HG02938 (cell line): ENCODE results near the gene ALDOB.
"Not testable (repeated sequence)": the region's sequence is repeated elsewhere in the genome, so short reads cannot be mapped to it uniquely, and the experiment has no call there.

ENCODE experiments used
- ATAC-seq: cut with Tn5 transposase; IDR thresholded peaks from one replicate; pipeline ENCODE4 v1.9.1; 2021; ENCODE audit warnings: mild to moderate bottlenecking, moderate library complexity; ENCODE audit not compliant: unreplicated experiment

The ALDOB gene

DNA sequence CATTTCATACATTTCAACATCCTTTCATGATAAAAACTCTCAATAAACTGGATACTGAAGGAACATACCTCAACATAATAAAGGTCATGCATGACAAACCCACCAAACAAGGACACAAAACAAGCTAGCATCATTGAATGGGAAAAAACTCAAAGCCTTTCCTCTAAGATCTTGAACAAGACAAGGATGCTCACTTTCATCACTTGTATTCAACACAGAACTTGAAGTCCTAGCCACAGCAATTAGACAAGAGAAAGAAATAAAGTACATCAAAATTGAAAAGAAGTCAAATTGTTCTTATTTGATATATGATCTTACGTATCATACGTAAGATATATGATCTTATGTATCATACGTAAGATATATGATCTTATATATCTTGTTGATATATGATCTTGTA, 42.4 kb downstream of the ALDOB start:
- ATAC-seq: no peak

DNA sequence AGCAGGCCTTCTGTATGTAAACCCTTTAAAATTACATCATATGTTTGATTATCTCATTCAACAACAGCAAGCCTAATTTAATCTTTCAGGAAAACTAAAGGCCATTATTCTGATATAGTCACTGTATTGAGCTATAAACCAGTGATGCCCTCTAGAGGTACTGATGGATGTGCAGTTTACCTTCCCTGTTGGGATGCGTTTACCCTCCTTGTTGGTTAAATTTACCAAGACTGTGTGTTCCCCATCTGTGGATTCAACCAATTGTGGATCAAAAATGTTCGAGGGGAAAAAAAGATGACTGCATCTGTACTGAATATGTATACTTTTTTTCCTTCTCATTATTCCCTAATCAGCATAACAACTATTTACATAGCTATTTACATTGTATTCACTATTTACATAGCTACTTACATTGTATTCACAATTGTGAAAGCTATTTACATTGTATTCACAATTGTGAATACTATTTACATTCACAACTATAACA, 47.0 kb downstream of the ALDOB start:
- no peak for ATAC-seq

DNA sequence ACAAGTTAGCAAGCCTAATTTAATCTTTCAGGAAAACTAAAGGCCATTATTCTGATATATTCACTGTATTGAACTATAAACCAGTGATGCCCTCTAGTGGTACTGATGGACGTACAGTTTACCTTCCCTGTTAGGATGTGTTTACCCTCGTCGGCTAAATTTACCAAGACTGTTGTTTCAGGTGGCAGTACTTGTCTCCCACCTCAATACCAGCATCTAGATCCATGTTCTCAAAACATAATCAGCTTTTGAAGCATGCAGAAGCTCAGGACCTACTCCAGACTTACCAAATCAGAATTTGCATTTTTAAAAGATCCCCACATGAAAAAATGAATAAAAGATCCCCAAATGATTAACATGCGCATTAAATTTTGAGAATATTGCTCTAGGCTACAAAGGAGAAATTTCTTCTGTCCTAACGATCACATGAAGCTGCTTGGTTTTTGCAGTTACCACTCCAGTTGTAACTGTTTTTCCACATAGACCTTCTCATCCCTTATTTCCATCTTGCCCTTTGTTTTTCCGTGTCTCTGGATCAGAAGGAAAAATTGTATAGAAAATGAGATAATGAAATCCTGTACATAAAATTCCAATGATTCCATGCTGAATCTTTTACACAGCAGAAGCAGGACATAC, 47.6 kb downstream of the ALDOB start:
- peak; percentile 55 for ATAC-seq

DNA sequence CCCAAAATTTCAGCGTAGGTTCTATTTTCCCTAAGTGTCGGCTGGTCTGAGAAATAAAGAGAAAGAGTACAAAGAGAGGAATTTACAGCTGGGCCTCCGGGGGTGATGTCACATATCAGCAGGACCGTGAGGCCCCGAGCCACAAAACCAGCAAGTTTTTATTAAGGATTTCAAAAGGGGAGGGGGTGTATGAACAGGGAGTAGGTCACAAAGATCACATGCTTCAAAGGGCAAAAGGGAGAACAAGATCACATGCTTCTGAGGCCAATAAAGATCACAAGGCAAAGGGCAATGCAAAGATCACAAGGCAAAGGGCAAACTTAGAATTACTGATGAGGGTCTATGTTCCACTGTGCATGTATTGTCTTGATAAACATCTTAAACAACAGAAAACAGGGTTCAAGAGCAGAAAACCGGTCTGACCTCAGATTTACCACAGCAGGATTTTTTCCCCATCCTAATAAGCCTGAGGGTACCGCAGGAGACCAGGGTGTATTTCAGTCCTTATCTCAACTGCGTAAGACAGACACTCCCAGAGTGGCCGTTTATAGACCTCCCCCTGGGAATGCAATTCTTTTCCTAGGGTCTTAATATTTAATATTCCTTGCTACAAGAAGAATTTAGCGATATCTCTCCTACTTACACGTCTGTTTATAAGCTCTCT, 50.6 kb downstream of the ALDOB start, which contains the start of gene BAAT:
Gene BAAT (minus strand): TSS at position 134 of the 664 bp plus-strand sequence. CDS start 13,602 bp downstream, outside the sequence.
- ATAC-seq: not testable (repeated sequence)

DNA sequence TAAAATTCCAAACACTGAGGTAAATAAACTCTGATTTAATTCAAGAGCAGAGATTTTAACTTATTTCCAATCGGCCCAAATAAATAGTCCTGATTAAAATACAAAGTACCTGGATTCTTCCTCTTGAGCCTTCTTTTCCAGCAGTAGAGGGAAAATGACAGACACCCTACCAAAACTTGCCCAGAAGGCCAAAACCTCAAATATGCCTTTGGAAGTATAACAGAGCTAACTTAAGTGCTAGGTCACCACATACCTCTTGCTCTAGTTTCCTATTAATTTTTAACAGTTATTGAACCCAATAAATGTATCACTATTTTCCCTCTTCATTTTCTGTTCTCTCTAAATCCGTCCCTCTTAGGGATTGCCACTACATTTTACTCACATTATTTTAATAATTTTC, 52.2 kb downstream of the ALDOB start:
- no peak for ATAC-seq

DNA sequence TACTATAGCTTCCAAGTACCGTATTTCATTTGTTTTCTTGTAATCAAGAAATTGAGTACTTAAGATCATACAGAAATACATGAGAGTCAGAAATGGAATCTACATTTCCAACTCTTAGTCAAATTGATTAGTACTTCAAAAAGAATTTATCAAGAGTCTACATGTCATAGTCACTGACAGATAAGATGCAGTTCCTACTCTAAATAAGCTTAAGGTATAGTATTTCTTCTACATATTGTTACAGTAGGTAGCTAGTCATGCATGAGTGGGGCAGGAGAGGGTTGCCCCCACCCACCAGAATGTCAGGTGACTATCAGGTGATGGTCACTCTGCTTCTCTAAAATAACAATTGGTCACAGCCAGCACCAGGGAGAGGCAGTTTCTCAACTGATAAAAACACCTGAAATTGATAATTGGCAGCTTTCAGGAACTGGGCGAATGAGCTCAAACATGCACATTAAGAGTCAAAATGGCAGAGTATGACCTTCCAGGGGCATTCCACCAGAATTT, 53.7 kb downstream of the ALDOB start:
- no peak for ATAC-seq

DNA sequence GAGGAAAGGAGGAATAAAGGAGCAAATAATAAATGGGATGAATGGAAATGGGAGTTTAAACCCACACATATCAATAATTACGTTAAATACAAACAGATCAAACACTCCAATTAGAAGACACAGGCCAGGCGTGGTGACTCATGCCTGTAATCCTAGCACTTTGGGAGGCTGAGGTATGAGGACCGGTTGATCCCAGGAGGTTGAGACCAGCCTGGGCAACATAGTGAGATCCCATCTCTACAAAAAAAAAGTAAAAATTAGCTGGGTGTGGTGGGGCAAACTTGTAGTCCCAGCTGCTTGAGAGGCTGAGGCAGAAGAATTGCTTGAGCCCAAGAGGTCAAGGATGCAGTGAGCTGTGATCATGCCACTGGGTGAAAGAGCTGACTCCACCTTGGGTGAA, 54.5 kb downstream of the ALDOB start:
- ATAC-seq: no peak

DNA sequence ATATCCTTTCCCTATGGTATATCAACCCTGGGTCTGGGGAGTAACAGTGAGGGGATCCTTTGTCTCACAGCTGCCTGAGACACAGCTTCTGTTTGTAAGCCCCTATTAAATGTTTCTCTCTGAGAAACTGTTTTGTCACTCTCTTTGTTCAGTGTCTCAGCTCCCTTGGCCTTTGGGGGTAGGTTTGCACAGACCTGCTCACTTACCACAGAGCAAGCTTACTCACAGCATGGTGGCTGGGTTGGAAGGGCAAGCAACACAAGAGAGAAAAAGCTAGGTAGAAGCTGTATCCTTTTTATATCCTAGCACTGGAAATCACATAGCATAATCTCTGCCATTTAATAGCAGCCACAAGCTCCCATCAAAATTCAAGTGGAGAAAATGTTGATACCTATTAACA, 55.3 kb downstream of the ALDOB start:
- ATAC-seq: no peak

DNA sequence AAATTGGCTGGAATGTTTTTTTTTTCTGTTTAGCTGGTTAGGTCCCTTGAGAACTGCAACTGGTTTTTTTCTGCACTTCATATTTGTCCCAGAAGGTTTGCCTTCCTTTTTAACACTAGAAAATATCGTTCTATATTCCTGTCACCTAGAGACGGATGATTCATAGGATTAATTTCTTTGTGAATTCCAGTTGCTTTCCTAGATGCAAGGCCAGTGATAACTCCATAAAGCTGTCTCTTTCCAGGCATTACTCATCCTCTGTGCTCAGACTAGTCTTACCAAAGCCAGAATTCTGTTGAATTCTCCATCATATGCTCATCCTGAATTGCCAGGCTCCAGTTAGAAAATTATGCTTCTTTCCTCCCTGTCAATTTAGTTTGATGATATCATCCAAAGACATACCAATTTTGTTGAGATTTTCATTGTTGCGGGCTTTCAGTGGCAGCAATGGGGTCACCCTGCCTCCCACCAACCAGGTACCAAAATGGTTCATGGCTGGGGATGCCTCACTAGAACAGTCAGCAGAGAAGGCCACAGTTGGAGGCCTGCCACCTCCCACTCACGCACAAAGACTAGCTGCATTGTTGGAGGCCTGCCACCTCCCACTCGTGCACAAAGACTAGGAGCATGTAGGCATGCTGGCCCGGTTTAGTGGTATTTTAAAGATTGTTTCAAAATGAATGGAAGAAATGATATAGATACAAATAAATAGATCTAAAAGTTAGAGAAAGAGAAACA, 59.3 kb downstream of the ALDOB start:
- ATAC-seq: no peak

DNA sequence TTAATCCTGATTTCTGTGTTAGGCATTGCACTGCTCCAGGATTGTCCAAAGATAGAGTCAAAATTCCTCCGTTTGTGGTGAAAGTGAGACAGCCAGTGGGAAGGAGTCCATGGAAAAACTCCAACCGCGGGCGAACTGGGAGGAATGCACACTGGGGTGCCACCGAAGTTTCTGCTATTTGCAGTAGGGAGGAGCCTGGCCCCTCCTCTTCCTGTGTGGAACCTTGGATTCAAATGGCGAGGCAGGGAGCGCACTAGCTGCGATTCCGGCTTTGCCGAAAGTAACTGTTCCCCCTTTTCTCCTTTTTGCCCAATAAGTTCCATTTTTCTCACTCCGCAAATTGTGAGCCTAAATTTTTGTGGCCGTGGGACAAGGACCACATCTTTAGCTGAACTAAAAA, 60.0 kb downstream of the ALDOB start:
- no peak for ATAC-seq

DNA sequence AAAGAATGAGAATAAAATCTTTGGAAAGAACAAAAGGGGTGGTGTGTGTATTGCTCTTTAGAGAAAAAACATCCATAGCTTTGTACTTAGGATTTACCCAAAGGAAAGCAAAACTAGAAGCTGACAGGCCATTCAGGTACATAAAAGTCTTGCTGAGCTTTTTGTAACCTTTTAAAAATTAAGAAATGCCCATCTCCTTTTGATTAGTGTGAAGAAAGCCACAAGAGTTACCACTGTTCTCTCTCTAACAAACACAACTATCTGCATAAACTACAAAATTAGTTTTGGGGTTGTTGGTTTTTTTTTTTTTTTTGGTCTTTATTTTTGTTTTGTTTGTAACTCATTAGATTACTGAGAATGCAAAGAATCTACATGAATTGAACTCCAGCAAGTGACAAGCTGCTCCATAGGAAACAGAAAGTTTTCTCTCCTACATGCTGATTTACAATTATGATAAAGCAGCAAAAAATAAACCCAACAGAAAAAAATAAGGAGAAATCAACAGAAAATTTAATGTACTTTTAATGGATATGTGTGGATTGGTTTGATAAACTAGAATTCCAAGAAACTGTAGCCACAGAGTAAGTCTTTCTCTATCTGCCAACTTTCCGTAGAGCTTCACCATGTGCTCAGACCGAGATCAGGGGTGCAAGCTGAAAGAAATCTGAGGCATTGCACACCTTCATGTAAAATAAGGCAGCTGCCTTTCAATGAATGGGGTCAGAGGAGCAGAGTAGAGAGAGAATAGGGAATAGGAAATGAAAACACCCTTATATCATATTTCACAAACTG, 63.1 kb downstream of the ALDOB start:
- ATAC-seq: no peak

DNA sequence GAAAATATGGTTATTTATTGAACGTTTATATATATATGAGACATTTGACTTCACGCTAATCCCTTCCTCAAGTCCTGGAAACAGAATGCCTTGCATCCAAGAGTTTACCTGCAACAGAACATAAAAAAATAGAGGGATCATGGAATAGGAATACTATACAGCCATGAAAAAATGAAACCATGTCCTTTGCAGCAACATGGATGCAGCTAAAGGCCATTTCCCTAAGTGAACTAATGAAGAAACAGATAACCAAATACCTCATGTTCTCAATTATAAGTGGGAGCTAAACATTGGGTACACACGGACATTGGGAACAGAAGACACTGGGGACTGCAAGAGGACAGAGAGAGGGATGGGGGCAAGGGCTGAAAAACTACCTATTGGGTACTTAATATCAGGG, 63.8 kb downstream of the ALDOB start:
- no peak for ATAC-seq
